Astrocyte (in vitro differentiated cells and primary cell): Measurements from ENCODE around the gene GFER.

Experiments used
- EZH2 ChIP-seq: IDR thresholded peaks from 2 replicates; pipeline ENCODE4 v1.6.1; 2012; ENCODE audit warnings: mild to moderate bottlenecking, low read length, inconsistent platforms; ENCODE audit not compliant: insufficient read depth
- TF ChIP-seq, protein P1 (sequence below): IDR thresholded peaks from 2 replicates; pipeline ENCODE4 v1.5.1; 2011; ENCODE audit warnings: low read depth, mild to moderate bottlenecking, inconsistent platforms, low read length, moderate library complexity; ENCODE audit not compliant: insufficient read depth

DNA sequence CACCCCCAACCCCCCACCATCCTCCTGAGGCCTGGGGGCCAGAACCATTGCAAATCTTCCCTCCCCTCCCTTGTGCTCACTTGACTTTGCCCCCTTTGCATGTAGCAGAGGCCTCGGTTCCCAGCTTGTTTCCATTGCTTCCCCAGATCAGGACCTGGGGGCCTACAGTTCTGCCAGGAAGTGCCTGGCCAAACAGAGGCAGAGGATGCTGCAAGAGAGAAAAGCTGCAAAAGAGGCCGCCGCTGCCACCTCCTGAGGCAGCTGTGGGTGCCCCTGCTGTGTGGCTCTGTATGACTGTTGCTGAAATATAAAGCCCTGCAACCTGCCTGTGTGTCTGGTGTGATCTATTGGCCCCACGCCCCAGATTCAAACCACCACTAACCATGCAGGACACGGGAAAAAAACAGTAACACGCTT lies 22.3 kb upstream of the GFER start:
- TF ChIP-seq, protein P1, sequence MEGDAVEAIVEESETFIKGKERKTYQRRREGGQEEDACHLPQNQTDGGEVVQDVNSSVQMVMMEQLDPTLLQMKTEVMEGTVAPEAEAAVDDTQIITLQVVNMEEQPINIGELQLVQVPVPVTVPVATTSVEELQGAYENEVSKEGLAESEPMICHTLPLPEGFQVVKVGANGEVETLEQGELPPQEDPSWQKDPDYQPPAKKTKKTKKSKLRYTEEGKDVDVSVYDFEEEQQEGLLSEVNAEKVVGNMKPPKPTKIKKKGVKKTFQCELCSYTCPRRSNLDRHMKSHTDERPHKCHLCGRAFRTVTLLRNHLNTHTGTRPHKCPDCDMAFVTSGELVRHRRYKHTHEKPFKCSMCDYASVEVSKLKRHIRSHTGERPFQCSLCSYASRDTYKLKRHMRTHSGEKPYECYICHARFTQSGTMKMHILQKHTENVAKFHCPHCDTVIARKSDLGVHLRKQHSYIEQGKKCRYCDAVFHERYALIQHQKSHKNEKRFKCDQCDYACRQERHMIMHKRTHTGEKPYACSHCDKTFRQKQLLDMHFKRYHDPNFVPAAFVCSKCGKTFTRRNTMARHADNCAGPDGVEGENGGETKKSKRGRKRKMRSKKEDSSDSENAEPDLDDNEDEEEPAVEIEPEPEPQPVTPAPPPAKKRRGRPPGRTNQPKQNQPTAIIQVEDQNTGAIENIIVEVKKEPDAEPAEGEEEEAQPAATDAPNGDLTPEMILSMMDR = no peak
- no peak for TF ChIP-seq EZH2
